ENCODE data around the gene PRSS16.
"Not testable (repeated sequence)": the region's sequence is repeated elsewhere in the genome, so short reads cannot be mapped to it uniquely, and the experiment has no call there.

The PRSS16 gene

GRCh38 chr6:27222971-27223370, 24.5 kb upstream of the PRSS16 start:
- H3K27me3 ChIP-seq (ENCODE audit: low read depth, low read length); H3K4me1 ChIP-seq (ENCODE audit: control insufficient read depth in 1 of 2, insufficient read depth in 2 of 2, low read length in 2 of 2); H3K27ac ChIP-seq (ENCODE audit: low read length); H3K4me3 ChIP-seq (ENCODE audit: low read depth in 1 of 2, low read length in 2 of 2); H3K36me3 ChIP-seq (ENCODE audit: control insufficient read depth in 1 of 2, insufficient read depth in 2 of 2, low read length in 2 of 2): not testable (repeated sequence)
- H3K9me3 ChIP-seq (ENCODE audit: control insufficient read depth in 1 of 2, low read length in 2 of 2) = peaks cover 0 to 14% of the 10 kb centered on the region in 2 donors

GRCh38 chr6:27224729-27225128, 22.8 kb upstream of the PRSS16 start:
- Histone ChIP-seq H3K36me3 (ENCODE audit: control insufficient read depth in 1 of 2, insufficient read depth in 2 of 2, low read length in 2 of 2) (no peaks in the 10 kb centered on the region), H3K4me1 (ENCODE audit: control insufficient read depth in 1 of 2, insufficient read depth in 2 of 2, low read length in 2 of 2) (no peaks in the 10 kb centered on the region), H3K27ac (ENCODE audit: low read length) (no peak overlapping the region), H3K9me3 (ENCODE audit: control insufficient read depth in 1 of 2, low read length in 2 of 2) (peaks cover 0 to 8% of the 10 kb centered on the region in 2 donors), H3K4me3 (ENCODE audit: low read depth in 1 of 2, low read length in 2 of 2) (no peak overlapping the region), H3K27me3 (ENCODE audit: low read depth, low read length) (no peaks in the 10 kb centered on the region)

DNA sequence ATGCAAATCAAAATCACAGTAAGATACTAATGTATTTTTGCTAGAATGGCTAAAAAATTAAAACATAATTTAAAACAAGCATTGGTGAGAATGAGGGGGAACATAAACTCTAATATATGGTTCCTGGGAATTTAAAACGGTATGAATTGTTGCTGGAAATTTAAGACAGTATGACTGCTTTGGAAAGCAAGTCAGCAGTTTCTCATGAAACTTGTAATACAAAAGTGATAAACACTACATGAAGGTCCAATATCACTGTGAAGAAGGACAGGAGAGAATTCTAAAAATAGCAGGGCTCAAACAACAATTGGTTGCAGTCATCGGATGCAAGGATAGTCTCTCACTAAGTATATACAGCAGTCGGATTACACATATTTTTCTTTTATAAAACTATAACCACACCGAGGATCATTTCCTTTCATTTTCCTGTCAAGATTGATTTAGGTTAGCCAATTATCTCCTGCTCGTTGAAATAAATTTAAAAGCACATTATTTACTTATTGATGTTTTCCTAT, 18.5 kb upstream of the PRSS16 start:
- Histone ChIP-seq H3K27me3 (ENCODE audit: low read depth, low read length) (peaks cover 9% of the 10 kb centered on the region), H3K36me3 (ENCODE audit: control insufficient read depth in 1 of 2, insufficient read depth in 2 of 2, low read length in 2 of 2) (no peaks in the 10 kb centered on the region), H3K4me1 (ENCODE audit: control insufficient read depth in 1 of 2, insufficient read depth in 2 of 2, low read length in 2 of 2) (no peaks in the 10 kb centered on the region), H3K27ac (ENCODE audit: low read length) (no peak overlapping the region), H3K4me3 (ENCODE audit: low read depth in 1 of 2, low read length in 2 of 2) (no peak overlapping the region), H3K9me3 (ENCODE audit: control insufficient read depth in 1 of 2, low read length in 2 of 2) (peaks cover 3 to 4% of the 10 kb centered on the region in 2 donors)

- no peak overlapping the region for H3K27ac ChIP-seq (ENCODE audit: low read length)
- no peaks in the 10 kb centered on the region for H3K36me3 ChIP-seq (ENCODE audit: control insufficient read depth in 1 of 2, insufficient read depth in 2 of 2, low read length in 2 of 2)
- H3K27me3 ChIP-seq (ENCODE audit: low read depth, low read length) = peaks cover 9% of the 10 kb centered on the region
- H3K4me3 ChIP-seq (ENCODE audit: low read depth in 1 of 2, low read length in 2 of 2) = no peak overlapping the region
- no peaks in the 10 kb centered on the region for H3K4me1 ChIP-seq (ENCODE audit: control insufficient read depth in 1 of 2, insufficient read depth in 2 of 2, low read length in 2 of 2)
- H3K9me3 ChIP-seq (ENCODE audit: control insufficient read depth in 1 of 2, low read length in 2 of 2) = peaks cover 3 to 4% of the 10 kb centered on the region in 2 donors
Measured at GRCh38 chr6:27230758-27231111, 16.8 kb upstream of the PRSS16 start.

- Histone ChIP-seq H3K4me3 (ENCODE audit: low read depth in 1 of 2, low read length in 2 of 2) (no peak overlapping the region), H3K27ac (ENCODE audit: low read length) (no peak overlapping the region), H3K4me1 (ENCODE audit: control insufficient read depth in 1 of 2, insufficient read depth in 2 of 2, low read length in 2 of 2) (no peaks in the 10 kb centered on the region), H3K9me3 (ENCODE audit: control insufficient read depth in 1 of 2, low read length in 2 of 2) (peaks cover 0 to 10% of the 10 kb centered on the region in 2 donors), H3K27me3 (ENCODE audit: low read depth, low read length) (peaks cover 31% of the 10 kb centered on the region), H3K36me3 (ENCODE audit: control insufficient read depth in 1 of 2, insufficient read depth in 2 of 2, low read length in 2 of 2) (no peaks in the 10 kb centered on the region)
Measured at GRCh38 chr6:27234576-27234975, 12.9 kb upstream of the PRSS16 start.

DNA sequence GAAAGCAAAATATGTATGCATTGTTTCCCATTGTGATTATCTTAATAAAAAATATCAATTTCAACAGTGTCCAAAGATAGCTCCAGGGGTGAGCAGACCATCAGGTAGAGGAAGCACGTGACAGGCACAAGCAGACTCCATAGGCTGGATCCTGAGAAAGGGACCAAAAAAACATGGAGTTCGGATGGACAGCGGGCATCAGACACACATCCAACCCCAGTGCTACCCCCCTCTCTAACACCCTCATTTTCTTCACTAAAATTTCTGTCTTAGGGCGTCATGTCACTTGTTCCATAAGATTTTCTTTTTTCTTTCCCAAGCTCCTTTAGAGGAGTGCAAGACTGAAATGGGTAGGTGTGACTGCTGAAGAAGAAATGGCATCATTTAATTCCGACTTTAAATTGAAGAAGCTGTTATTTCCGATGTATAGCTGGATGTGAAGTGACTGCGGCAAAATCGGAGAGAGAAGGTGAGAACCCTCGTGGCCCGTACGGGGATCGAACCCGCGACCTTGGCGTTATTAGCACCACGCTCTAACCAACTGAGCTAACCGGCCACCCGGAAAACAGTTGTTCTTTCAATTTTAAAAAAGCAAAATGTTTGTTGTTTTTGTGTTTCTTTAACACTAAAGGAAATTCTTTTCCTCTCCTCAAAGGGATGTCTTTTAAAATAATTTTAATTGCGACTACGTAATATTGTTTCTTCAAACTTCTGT, 10.3 kb upstream of the PRSS16 start:
- Histone ChIP-seq H3K9me3 (ENCODE audit: control insufficient read depth in 1 of 2, low read length in 2 of 2) (peaks cover 0 to 6% of the 10 kb centered on the region in 2 donors), H3K4me1 (ENCODE audit: control insufficient read depth in 1 of 2, insufficient read depth in 2 of 2, low read length in 2 of 2) (no peaks in the 10 kb centered on the region), H3K4me3 (ENCODE audit: low read depth in 1 of 2, low read length in 2 of 2) (no peak overlapping the region), H3K27me3 (ENCODE audit: low read depth, low read length) (peaks cover 23% of the 10 kb centered on the region), H3K27ac (ENCODE audit: low read length) (no peak overlapping the region), H3K36me3 (ENCODE audit: control insufficient read depth in 1 of 2, insufficient read depth in 2 of 2, low read length in 2 of 2) (no peaks in the 10 kb centered on the region)

DNA sequence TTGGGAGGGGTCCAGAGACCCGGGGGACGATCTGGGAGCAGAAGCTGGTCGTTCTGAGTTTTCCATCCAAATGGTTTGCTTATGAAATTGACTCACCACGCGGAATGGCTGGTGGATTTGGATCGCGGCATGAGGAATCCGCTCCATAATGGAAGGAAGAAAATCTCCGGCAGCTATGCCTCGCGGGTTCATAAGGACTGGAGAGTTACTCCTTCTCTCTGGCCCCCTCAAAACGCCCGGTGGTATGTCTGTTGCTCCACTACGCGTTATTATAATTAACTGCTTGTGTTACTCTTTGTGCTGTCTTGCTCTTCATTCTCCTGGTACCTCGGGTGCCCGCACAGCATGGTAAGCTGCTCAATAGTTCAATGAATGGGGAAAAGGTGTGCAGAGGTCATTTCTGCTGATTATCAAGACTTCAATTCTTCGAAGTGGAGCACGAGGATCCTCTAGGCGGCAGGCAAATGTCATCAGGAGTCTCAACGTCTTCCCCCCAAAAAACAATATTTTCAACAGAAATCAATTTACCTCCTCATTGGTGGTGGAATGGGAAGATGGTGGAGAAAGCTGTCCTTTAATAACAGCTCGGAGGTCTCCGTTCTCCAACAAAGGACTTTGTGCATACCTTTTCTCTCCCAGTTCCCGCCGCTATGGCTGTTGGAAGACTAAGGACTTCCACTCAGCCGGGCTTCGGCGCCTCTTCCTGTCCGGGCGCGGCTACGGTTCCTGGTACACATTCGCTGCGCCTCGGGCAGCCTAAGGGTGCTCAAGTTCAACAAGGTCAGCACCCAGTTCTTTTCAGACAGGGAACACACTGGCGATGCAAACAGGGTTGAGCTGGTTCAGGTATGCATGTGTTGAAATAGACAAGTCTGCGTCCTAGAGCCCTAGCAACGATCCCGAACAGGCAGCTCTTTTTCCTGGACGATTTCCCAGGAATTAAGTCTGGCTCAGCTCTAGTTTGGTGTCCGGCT, 9.2 kb upstream of the PRSS16 start:
- H3K4me1 ChIP-seq (ENCODE audit: control insufficient read depth in 1 of 2, insufficient read depth in 2 of 2, low read length in 2 of 2) = no peaks in the 10 kb centered on the region
- H3K4me3 ChIP-seq (ENCODE audit: low read depth in 1 of 2, low read length in 2 of 2) = no peak overlapping the region
- no peak overlapping the region for H3K27ac ChIP-seq (ENCODE audit: low read length)
- peaks cover 0 to 6% of the 10 kb centered on the region in 2 donors for H3K9me3 ChIP-seq (ENCODE audit: control insufficient read depth in 1 of 2, low read length in 2 of 2)
- H3K27me3 ChIP-seq (ENCODE audit: low read depth, low read length) = peaks cover 23% of the 10 kb centered on the region
- H3K36me3 ChIP-seq (ENCODE audit: control insufficient read depth in 1 of 2, insufficient read depth in 2 of 2, low read length in 2 of 2) = no peaks in the 10 kb centered on the region

GRCh38 chr6:27239258-27239657, 8.2 kb upstream of the PRSS16 start:
- Histone ChIP-seq H3K27ac (ENCODE audit: low read length) (no peak overlapping the region), H3K4me1 (ENCODE audit: control insufficient read depth in 1 of 2, insufficient read depth in 2 of 2, low read length in 2 of 2) (no peaks in the 10 kb centered on the region), H3K9me3 (ENCODE audit: control insufficient read depth in 1 of 2, low read length in 2 of 2) (peaks cover 0 to 6% of the 10 kb centered on the region in 2 donors), H3K4me3 (ENCODE audit: low read depth in 1 of 2, low read length in 2 of 2) (no peak overlapping the region), H3K36me3 (ENCODE audit: control insufficient read depth in 1 of 2, insufficient read depth in 2 of 2, low read length in 2 of 2) (no peaks in the 10 kb centered on the region), H3K27me3 (ENCODE audit: low read depth, low read length) (peaks cover 23% of the 10 kb centered on the region)

- H3K27me3 ChIP-seq (ENCODE audit: low read depth, low read length) = peaks cover 23% of the 10 kb centered on the region
Measured at GRCh38 chr6:27241443-27241842, 6.1 kb upstream of the PRSS16 start.

GRCh38 chr6:27242589-27243265, 4.8 kb upstream of the PRSS16 start:
- no peaks in the 10 kb centered on the region for H3K4me1 ChIP-seq (ENCODE audit: control insufficient read depth in 1 of 2, insufficient read depth in 2 of 2, low read length in 2 of 2)

More at GRCh38 chr6:27241443-27241842, 6.1 kb upstream of the PRSS16 start:
- H3K4me1 ChIP-seq (ENCODE audit: control insufficient read depth in 1 of 2, insufficient read depth in 2 of 2, low read length in 2 of 2) = no peaks in the 10 kb centered on the region
- no peak overlapping the region for H3K27ac ChIP-seq (ENCODE audit: low read length)
- H3K4me3 ChIP-seq (ENCODE audit: low read depth in 1 of 2, low read length in 2 of 2) = no peak overlapping the region
- H3K36me3 ChIP-seq (ENCODE audit: control insufficient read depth in 1 of 2, insufficient read depth in 2 of 2, low read length in 2 of 2) = no peaks in the 10 kb centered on the region
- H3K9me3 ChIP-seq (ENCODE audit: control insufficient read depth in 1 of 2, low read length in 2 of 2) = peaks cover 0 to 6% of the 10 kb centered on the region in 2 donors

GRCh38 chr6:27248783-27249182, 1.3 kb downstream of the PRSS16 start:
- Histone ChIP-seq H3K4me3 (ENCODE audit: low read depth in 1 of 2, low read length in 2 of 2) (no peak overlapping the region), H3K27me3 (ENCODE audit: low read depth, low read length) (peaks cover 11% of the 10 kb centered on the region), H3K4me1 (ENCODE audit: control insufficient read depth in 1 of 2, insufficient read depth in 2 of 2, low read length in 2 of 2) (peaks cover 0 to 12% of the 10 kb centered on the region in 2 donors), H3K9me3 (ENCODE audit: control insufficient read depth in 1 of 2, low read length in 2 of 2) (no peaks in the 10 kb centered on the region), H3K36me3 (ENCODE audit: control insufficient read depth in 1 of 2, insufficient read depth in 2 of 2, low read length in 2 of 2) (no peaks in the 10 kb centered on the region), H3K27ac (ENCODE audit: low read length) (no peak overlapping the region)

More at GRCh38 chr6:27242589-27243265, 4.8 kb upstream of the PRSS16 start:
- no peak overlapping the region for H3K4me3 ChIP-seq (ENCODE audit: low read depth in 1 of 2, low read length in 2 of 2)
- H3K27me3 ChIP-seq (ENCODE audit: low read depth, low read length) = peaks cover 19% of the 10 kb centered on the region
- H3K36me3 ChIP-seq (ENCODE audit: control insufficient read depth in 1 of 2, insufficient read depth in 2 of 2, low read length in 2 of 2) = no peaks in the 10 kb centered on the region
- peaks cover 0 to 2% of the 10 kb centered on the region in 2 donors for H3K9me3 ChIP-seq (ENCODE audit: control insufficient read depth in 1 of 2, low read length in 2 of 2)
- H3K27ac ChIP-seq (ENCODE audit: low read length) = no peak overlapping the region

Measured in muscle layer of duodenum (tissue), 2 donors.